Posterior vena cava (tissue), 2 donors: ENCODE results near the gene SLC12A9. TPM values are rescaled to one million over a fixed set of nuclear protein-coding genes. Genes with fewer than 3 reads are reported as not detected.

ENCODE experiments used
- DNase-seq: peaks from one replicate; pipeline ENCODE4 v3.0.0-alpha.2; 2020; ENCODE audit warnings: low spot score
- intact Hi-C, 2 donors: fragments of 100-400 bp; cut with DNase I; formaldehyde crosslinking; loops; one replicate each; pipeline versions ENCODE4 v1.14.1 to v1.14.2; 2022 to 2023
- total RNA-seq, 2 donors: library from RNA; stranded (reverse); fragmentation: NEBNext Ultra II Directional; extraction: Animal tissue kit (Norgen Biotek cat#: 25700); gene quantifications; one replicate each; pipeline ENCODE4 v1.2.1, GENCODE V29; 2021
- donor health status: DM: yes; HTN: yes; CAD: no.
- donor health status: DM: yes; HTN: yes; CAD: no.

Gene SLC12A9
- total RNA-seq, 2 donors from 2014 or later = 15.6 to 22.8 TPM

DNA sequence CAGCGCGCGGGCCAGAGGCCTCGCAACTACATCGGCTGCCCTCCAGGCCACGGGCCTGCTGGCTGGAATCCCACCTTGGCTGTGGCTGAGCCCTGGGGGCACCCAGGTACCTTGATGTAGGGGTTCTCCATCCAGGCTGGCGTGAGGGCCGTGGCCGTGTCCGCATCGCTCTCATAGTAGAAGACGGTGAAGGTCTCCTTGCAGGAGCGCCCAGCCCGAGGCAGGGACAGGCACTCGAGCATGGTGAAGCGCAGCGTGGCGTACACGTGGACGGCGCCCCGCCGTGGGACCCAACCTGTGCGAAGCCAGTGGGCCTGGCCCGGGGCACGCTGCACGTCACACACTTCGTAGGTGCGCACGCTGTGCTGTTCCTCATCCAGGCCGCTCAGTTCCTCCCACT is 29.0 kb upstream of the SLC12A9 start:
- intact Hi-C loops = no loop called here
- no peak for DNase-seq

- intact Hi-C loops = no loop called here
- no peak for DNase-seq
These were observed 27.9 kb upstream of the SLC12A9 start for GRCh38 chr7:100824499-100825214.

DNA sequence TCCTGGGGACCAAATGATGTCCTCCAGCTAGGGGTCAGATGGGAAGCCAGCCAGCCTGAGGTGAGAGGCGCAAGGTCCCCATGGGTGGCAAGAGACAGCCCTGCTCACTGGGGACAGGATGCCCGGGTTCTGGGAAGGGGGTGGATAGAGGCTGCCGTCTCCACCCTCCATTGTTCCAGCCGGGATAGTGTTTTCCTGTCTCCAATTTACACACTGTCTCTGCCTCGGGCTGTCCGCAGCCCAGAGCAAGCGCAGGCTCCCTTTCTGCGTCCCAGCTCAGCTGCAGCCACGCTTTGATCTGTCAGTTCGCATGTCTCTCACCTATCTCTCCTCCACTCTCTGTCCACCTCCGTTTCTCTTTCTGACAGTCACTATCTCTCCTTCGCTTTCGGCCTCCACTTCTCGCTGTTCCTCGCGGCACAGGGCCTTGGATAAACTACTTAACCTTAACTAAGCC is 27.3 kb upstream of the SLC12A9 start:
- intact Hi-C loops = no loop called here
- DNase-seq = no peak

- DNase-seq = no peak
- intact Hi-C loops = no loop called here
These were observed 26.6 kb upstream of the SLC12A9 start for GRCh38 chr7:100825751-100826513.

GRCh38 chr7:100826514-100827329 is 25.8 kb upstream of the SLC12A9 start:
- DNase-seq = no peak
- intact Hi-C loops = no loop called here

DNA sequence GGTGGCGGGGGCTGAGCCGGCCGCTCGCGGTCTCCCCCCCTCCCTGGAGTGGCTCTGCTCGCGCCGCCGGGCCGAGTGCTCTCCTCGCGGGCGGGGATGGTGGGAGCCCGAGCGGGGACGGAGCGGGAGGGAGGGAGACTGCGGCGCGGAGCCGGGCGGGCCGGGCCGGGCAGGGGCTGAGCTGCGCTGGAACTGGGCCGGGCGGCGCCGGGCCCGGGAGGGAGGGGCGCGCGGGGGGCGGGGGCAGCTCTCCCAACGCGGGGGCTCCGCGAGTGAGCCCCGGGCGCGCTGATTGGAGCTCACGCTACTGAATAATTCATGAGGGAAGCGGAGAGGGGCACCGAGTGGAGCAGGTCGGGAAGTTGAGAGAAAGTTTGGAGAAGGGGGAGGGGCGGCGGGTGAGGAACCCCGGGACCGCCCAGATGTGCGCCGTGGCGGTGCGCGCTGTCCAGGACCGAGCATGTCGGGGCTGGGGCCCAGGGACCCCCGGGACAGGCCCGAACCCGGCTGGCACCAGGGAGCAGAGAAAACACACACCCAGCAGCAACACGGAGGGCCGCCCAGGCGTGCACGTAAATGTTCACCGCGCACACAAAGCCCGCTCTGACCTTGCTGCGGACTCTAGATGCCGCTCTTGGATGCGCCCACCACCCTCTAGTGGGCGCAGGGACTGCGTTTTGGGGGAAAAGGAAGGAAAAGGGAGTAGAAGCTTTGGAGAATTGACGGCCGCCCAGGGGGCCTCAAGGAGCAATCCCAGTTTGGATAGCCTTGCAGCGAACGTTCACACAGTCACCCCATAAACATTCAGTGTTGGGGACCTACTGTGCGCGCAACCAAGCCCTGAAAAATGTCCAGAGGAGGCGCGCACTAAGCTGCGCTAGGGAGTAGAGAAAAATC is 24.9 kb upstream of the SLC12A9 start, which contains the start of gene EPHB4:
Gene EPHB4, minus strand, starts transcription at position 194 of the 897 bp plus-strand sequence. CDS start 493 bp downstream, outside the sequence.
- intact Hi-C loops = no loop called here
- DNase-seq = peak; percentile 85

DNA sequence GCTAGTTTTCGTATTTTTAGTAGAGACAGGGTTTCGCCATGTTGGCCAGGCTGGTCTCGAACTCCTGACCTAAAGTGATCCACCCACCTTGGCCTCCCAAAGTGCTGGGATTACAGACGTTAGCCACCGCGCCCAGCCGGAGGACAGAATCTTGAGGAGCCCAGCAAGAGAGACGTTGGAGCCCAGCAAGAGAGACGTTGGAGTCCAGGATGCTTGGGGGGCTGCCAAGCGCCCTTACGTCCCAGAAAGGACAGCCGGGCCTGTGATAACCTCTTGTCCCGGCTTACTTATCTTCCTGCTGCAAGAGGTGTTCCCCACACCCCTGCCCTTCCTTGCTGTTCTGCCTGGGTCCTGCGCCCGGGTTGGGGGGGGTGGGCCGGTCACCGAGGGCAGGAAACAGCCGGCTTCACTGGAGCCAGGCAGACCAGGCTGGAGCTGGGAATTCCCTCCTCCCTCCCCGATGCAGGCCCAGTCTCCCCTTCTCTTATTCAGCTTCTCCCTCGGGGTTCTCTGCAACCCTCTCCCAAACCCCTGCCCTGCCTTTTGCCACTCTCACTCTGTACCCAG is 23.3 kb upstream of the SLC12A9 start:
- intact Hi-C loops = no loop called here
- DNase-seq = peak; percentile 85

GRCh38 chr7:100830396-100830795 is 22.1 kb upstream of the SLC12A9 start:
- no peak for DNase-seq
- intact Hi-C loops = no loop called here

DNA sequence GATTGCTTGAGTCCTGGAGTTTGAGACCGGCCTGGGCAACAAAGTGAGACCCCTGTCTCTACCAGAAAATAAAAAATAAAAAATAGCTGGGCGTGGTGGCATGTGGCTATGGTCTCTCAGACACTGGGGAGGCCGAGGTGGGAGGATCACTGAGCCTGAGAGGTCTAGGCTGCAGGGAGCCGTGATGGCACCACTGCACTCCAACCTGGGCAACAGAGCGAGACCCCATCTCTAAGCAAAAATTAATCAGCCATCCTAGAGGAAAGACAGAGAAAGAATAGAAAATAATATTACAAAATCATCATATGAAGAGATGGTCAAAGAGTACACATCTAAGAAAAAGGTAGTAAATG is 20.3 kb upstream of the SLC12A9 start:
- intact Hi-C loops = no loop called here
- no peak for DNase-seq

DNA sequence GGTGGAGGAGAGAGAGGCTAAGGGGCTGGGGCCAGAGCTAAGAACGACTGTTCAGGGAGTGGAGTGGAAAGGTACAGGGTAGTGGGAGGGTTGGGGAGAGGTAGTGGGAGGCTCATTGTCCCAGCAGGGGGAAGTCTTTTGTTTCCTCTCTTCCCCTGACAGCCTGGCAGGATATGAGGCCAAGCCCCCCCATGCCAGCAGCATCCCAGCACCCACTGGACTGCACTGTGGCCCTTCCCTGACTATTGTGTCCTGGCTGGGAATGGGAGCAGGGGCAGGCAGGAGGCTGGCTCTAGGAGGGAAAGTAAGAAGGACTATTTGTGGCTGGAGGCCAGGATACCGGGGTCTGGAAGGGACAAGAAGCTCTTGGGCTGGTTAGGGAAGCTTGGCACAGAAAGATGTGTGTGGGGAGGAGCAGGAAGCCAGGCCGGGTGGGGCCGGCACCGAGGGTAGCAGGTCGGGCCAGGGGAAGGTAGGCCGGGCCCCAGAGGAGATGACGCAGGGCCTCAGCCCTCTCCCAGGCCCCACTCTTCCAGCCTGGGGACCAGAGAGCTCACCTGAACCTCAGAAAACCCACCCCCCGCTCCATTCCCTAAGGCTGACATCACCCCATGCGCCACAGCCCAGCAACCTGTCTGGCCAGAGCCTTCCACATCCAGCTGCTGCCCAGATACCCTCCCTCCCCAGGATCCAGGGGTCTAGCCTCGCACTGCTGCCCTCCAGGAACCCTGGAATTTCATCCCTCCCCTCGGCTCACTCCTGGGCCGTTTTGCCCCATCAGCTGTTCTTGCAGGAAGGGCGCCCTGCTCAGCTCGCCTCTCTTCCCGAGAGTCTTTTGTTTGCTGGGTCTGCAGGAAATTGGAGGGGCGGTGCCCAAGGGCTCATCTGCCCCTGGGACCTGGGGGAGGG is 16.4 kb upstream of the SLC12A9 start:
- no peak for DNase-seq
- intact Hi-C loops = no loop called here

GRCh38 chr7:100836812-100837098 is 15.8 kb upstream of the SLC12A9 start:
- intact Hi-C loops = no loop called here
- no peak for DNase-seq

GRCh38 chr7:100837099-100837836 is 15.2 kb upstream of the SLC12A9 start:
- peak; percentile 98 for DNase-seq
- intact Hi-C loops = no loop called here

- no peak for DNase-seq
- intact Hi-C loops = no loop called here
These were observed 13.2 kb upstream of the SLC12A9 start for GRCh38 chr7:100839361-100839760.

DNA sequence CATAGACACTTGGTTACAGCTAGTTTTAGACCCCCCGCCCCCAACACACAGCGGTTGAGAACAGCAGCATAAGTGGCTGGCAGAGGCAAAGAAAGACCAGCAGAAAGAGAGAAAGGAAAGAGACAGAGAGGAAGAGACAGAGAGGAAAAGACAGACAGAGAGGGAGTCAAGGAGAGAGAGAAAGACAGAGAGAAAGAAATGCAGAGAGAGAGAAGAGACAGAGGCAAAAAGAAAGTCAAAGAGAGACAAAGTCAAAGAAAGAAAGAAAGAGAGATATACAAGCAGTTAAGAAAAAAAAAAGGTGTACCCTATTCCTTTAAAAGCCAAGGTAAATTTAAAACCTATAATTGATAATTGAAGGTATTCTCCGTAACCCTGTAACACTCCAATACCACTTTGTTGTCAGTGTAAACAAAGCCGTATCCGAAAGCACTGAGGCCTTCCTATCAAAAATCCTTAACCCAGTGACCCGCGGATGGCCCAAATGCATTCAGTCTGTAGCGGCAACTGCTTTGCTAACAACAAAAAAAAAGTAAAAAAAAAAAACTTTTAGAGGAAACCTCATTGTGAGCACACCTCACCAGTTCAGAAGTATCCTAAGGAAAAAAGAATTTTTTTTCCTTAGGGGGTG is 11.9 kb upstream of the SLC12A9 start:
- intact Hi-C loops = no loop called here

GRCh38 chr7:100847360-100847759 is 5.2 kb upstream of the SLC12A9 start:
- intact Hi-C loops = no loop called here
- no peak for DNase-seq

More for the DNA sequence above, 11.9 kb upstream of the SLC12A9 start:
- DNase-seq = no peak

DNA sequence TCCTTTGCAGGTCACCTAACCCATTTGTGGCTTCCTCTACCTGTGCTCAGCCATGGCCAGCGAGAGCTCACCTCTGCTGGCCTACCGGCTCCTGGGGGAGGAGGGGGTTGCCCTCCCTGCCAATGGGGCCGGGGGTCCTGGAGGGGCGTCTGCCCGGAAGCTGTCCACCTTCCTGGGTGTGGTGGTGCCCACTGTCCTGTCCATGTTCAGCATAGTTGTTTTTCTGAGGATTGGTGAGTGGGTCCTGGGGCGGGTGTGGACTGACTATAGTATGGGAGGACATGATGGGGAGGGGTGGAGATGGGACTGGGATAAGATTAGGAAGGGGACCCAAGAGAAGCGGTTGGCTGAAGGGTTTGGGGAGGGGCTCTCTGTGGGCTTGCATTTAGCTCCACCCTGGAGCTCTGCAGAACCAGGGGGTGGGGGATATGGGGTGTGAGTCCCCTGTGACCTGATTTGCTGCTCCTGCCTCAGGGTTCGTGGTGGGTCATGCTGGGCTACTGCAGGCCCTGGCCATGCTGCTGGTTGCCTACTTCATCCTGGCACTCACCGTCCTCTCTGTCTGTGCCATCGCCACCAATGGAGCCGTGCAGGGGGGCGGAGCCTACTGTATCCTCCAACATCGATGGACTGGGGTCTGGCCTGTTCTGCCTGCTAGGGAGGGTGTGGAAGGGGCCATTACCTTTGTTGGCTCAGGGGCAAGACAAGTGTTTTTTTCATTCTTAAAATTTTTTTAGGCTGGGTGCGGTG is 1.8 kb downstream of the SLC12A9 start:
- intact Hi-C loops = loop anchor here (5.0 to 10.0 kb wide), 4 partner anchors 57 to 290 kb away; partner anchors contain the start of genes EPO (in 1 of the 2) and POP7 (in 1 of the 2)
- peak; percentile 72 for DNase-seq
